GM21360 (cell line): Measurements from ENCODE around the gene FAM186B.
"Not testable (repeated sequence)": the region's sequence is repeated elsewhere in the genome, so short reads cannot be mapped to it uniquely, and the experiment has no call there.

Source experiments
- ATAC-seq: cut with Tn5 transposase; IDR thresholded peaks from one replicate; pipeline ENCODE4 v1.9.1; 2021; ENCODE audit warnings: mild to moderate bottlenecking, moderate library complexity; ENCODE audit not compliant: unreplicated experiment

Gene FAM186B, protein sequence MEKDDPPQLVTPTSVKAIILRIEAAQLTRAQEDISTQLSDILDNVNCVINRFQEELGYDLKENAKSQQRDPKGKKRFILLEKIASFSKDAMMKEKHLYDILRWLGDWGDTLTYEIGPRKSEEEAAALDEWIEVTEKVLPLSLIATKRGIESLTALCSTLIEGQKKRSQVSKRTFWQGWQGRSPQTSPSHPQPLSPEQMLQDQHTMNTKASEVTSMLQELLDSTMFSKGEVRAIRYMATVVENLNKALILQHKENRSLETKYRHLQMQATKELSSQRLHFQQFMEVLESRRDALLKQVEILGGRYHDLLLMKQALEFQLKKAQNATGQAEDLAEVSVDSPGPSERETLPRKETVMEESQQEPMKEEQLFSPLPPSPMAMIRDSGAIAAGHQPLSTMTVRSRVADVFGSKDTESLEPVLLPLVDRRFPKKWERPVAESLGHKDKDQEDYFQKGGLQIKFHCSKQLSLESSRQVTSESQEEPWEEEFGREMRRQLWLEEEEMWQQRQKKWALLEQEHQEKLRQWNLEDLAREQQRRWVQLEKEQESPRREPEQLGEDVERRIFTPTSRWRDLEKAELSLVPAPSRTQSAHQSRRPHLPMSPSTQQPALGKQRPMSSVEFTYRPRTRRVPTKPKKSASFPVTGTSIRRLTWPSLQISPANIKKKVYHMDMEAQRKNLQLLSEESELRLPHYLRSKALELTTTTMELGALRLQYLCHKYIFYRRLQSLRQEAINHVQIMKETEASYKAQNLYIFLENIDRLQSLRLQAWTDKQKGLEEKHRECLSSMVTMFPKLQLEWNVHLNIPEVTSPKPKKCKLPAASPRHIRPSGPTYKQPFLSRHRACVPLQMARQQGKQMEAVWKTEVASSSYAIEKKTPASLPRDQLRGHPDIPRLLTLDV

DNA sequence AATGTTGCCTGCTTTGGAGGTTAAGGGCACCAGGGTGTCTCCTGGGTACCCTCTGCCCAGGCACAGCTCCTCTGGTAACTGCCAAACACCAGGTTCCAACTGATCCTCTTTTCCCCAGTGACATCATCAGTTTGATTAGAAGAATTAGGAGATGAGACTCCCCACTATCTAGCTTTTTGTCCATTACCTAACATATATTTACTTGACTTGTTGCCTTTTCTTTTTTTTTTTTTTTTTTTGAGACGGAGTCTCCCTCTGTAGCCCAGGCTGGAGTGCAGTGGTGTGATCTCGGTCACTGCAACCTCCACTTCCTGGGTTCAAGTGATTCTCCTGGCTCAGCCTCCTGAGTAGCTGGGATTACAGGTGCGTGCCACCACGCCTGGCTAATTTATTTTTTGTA is at the start of gene FAM186B:
FAM186B (minus strand) TSS at position 101 of the 400 bp plus-strand sequence. CDS start 162 bp downstream, outside the sequence.
- not testable (repeated sequence) for ATAC-seq

GRCh38 chr12:49654715-49655114 is 49.3 kb upstream of the FAM186B start:
- no peak for ATAC-seq

- ATAC-seq = no peak
Observed at GRCh38 chr12:49652921-49653520, 47.6 kb upstream of the FAM186B start.

GRCh38 chr12:49651855-49652254 is 46.4 kb upstream of the FAM186B start:
- ATAC-seq = no peak

DNA sequence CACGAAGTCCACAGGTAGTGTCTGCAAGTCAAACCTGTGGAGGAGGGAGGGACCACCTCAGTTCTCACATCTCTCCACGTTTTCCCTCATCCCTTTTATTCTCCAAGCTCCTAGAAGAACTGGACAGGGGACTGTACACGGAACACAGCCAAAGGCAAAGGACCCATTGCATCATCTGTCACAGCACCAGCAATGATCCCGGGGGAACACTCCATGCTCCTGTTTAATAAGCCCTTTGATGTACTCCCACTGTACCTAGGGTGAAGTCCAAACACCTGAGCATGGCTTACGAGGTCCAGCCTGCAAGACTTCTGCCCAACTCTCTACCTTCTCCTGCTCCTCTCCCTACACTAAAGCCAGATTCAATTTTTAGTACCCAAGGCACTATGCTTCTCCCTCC is 44.5 kb upstream of the FAM186B start:
- no peak for ATAC-seq

GRCh38 chr12:49649445-49649844 is 44.0 kb upstream of the FAM186B start:
- ATAC-seq = no peak

DNA sequence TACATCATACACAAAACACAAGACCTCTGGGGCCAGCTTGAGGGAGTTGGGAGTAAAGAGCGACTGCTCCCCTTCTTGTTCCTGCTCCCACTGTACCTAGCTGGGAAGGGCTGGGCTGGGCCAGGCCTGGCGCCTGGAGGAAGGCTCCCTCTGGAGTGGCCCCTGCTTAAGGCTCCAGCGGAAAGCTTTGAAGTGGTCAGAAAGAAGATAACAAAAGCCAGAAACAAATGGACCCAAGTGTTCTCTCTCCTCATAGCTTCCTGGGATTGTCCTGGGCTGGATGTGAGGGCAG is 43.2 kb upstream of the FAM186B start:
- no peak for ATAC-seq

- ATAC-seq = no peak
Observed at GRCh38 chr12:49647827-49648711, 42.6 kb upstream of the FAM186B start.

DNA sequence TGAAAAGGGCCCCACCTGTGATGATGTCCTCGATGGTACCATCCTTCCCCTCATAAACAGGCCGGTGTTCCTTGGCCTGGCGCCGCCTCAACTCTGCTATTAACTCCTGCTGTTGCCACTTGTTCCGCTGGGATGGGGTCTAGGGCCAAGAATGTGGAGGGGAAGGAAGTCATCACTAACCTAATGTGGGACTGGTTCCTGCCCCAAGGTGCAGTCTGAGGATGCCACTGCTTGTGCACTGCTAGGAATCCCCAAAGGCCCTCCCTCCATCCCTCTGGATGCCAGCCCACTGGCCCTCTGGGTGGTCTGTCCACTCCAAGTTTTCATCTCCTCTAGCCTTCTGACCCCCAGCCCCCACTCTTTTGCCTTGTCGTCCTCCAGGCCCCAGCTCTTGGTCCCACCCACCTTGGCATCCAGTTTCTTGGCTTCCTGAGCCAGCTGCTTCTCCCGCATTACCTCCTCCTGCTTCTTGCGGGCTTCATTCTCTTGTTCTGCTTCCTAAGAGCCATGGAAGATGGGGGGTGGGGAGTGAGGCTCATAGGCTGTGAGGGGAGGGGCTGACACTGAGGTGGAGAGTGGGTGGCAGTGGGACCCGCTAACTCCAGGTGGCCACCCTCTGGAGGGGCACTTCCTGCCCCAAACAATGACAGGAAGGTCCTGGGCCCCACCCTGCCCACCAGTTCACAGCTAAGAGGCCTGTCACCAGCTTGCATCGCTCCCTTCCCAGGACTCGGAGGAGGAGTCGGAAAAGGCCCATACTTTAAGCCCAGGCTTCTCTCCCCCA is 41.6 kb upstream of the FAM186B start:
- no peak for ATAC-seq

- no peak for ATAC-seq
Observed at GRCh38 chr12:49646331-49646830, 40.9 kb upstream of the FAM186B start.

GRCh38 chr12:49645146-49646039 is 40.0 kb upstream of the FAM186B start:
- no peak for ATAC-seq

- no peak for ATAC-seq
Observed at GRCh38 chr12:49644620-49644994, 39.2 kb upstream of the FAM186B start.

DNA sequence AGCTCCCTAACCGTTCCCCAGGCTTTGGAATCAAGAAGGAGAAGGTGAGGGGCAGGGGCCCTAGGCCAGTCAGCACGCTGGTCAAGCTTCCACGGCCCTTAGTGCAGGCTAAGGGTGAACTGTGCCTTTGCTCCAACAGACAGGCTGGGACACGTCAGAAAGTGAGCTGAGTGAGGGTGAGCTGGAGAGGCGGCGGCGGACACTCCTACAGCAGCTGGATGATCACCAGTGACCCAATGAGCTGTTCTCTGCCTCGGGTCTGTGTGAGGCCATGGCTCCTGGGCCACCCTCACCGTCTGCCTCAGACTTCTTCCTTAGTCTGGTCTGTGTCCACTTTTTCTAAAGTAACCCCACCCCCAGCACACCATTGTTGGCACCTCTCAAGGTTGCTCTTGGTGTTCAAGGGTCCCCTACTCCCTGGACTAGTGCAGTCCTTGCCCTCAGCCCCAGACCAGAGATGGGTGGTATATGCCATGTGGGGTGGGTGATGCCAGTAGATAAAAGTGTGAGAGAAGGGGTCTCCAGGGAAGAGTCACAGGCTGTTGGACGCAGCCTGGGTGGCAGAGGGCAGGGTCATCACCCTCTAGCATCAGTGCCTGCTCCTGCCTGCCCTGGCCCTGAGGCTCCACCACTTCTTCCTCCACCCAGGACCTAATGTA is 38.7 kb upstream of the FAM186B start:
- ATAC-seq = no peak

- no peak for ATAC-seq
Observed at GRCh38 chr12:49643135-49643534, 37.7 kb upstream of the FAM186B start.

GRCh38 chr12:49642370-49642802 is 36.9 kb upstream of the FAM186B start:
- no peak for ATAC-seq

GRCh38 chr12:49641748-49642369 is 36.4 kb upstream of the FAM186B start:
- no peak for ATAC-seq

DNA sequence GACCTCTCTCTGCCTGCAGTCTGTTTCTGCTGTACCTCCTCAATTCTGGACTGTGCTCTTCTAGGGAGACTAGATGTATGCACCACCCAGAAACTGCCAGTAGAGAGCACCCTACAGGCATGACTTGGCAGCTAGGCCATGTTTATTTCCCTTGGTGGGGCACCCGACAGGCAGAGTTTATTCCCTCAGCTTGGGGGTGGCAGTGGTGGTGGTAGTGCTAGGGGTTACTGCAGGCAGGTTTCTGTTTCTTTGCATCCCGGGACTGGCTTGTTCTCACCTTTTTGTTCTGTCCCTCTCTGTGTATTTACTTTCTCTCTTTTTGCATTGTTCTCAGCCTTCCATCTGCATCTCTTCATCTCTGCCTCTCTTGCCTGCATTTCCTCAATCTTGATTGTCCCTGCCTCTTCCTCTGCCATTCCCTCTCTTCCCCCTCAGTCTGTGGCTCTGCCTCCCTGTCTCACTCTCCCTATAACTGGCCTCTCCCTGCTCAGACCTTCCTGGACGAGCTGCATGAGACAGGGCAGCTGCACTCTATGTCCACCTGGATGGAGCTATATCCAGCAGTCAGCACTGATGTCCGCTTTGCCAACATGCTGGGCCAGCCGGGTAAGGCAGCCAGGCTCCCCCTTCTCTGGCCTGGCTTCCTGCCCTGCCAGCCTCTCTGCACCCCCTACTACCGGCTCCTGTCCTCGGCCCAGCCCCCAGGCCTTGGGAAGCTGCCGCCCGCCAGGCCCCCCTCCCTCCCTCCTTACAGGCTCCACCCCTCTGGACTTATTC is 31.7 kb upstream of the FAM186B start:
- ATAC-seq = no peak
